NCI-H774 (cell line): ENCODE data around the gene RAB7B.
A peak's percentile ranks its signal among the peaks of the same experiment; 100 is the strongest.
"Not testable (repeated sequence)": the region's sequence is repeated elsewhere in the genome, so short reads cannot be mapped to it uniquely, and the experiment has no call there.

Experiments used
- DNase-seq: peaks from one replicate; lab custom pipeline; 2025; lab: John Stamatoyannopoulos, UW

RAB7B gene

DNA sequence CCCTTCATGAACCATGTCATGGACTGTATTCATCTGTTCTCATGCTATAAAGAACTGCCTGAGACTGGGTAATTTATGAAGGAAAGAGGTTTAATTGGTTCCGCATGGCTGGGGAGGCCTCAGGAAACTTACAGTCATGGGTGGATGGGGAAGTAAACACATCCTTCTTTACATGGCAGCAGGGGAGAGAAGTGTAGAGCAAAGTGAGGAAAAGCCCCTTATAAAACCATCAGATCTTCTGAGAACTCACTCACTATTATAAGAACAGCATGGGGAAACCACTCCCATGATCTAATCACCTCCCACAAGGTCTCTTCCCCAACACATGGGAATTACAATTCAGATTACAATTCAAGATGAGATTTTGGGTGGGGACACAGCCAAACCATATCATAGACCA is 6.6 kb downstream of the RAB7B start:
- DNase-seq, result not testable (repeated sequence)

- no peak for DNase-seq
These were observed 8.8 kb downstream of the RAB7B start for GRCh38 chr1:205994346-205994745.

DNA sequence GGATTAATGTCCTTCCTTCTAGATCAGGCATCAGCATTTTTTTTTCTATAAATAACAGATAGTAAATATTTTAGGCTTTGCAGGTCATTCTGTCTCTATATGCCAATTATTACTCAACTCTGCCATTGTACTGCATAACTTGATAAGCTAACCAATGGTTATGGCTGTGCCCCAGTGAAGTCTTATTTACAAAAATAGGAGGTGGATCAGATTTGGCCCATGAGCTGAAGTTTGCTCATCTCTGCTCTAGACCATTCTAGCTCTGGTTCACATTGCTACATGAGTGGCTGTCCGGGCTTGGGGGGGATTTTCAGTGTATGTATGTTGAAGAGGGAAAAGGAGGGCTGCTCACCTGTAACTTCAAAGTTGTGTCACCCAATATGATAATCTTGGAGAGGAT is 10.1 kb downstream of the RAB7B start:
- no peak for DNase-seq

DNA sequence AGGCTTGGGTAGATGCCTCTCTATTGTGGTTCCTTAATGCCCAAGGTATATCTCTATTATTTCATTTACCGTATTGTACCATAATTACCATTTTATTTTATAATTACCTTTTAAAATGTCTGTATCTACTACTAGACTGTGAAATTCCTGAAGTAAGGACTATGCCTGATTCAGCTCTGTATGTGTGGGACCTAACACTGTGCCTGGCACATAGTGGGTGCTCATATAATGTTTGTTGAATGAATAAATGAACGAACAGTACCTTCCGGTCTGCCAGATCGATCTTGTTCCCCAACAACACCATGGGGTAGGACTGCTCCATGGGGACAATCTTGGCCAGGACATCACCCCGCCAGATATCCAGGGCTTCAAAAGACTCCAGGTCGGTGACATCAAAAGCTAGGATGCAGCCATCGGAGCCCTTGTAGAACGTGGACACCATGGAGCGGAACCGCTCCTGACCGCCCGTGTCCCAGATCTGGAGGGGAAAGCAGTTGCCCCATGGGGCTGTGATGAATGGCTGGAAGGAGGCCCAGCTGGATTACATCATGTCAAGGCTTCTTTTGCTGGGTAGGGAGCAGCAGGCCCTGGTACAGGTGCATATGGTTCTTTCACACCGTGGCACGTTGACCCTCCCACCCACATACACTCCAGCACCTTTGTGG is 10.8 kb downstream of the RAB7B start:
- no peak for DNase-seq

DNA sequence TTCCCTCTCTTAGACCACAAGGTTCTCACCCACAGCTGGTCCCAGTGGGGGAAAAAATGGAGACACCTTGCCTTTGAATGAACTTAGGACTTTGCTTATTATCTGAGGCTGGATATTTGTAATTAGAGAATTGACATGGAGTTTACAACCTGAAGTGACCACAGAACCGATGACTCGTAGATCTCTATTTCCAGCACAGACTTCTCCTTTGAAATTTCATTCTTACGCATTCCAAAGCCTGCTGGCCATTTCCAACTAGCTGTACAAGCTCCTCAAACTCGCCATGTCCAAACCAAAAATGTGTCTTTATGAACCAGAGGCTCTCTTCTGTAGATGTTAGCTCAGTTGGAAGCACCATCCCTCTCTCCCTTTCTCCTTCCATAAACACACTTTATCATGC is 12.0 kb downstream of the RAB7B start:
- no peak for DNase-seq

DNA sequence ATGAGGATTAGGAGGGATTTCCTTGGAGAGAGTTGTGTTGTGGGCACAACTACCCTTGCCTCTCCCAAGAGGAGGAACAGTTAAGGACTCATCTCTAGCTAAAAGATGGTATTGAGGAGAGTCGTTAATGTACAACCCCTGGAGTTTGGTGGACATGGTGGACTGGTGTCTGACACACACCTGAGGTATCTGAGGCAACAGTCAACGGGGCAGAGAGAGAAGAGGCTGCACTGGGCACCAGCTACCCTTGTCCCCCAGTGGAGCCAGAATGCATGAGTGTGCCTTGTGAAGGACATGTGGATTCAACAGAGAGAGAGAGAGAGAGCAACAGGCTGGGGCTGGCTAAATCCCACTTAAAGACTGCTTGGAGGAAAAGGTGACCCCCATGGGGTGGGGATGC is 13.0 kb downstream of the RAB7B start:
- no peak for DNase-seq

DNA sequence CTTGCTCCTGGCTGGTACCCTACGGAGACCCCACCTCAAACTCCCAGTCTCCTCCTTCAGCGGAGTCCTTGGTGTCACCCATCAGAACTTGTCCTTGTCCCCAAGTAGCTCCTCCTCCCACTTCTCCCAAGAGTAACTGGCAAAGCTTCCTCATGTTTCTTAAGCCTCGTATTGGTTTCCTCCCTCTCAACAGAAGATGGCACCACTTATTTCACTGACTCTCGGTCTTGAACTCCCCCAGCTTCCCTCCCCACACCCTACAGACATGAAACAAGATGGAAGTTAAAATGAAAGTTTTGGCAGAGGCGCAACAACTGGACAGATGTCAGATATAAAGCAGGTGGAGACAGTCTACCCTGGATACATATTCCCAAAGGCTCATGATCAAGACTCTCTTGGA is 13.4 kb downstream of the RAB7B start:
- DNase-seq, result no peak

DNA sequence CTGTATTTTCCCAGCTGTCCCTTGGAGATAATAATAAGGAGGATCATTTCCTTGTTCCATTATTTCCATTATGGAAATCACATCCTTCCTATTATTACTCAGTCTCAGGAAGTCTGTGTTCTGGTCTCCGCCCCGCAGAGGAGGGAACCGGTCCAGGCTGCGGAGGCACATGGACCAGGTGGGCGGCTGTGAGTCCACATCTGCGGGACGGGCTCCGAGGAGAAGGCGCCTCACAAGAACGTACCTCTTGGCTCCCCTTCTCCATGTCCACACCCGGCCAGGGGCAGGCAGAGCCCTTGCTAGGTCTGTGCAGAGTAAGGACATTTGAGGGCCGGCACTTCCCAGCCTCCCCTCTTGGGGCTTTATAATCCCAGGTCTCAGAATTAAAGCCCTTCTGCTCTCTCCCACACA is 14.6 kb downstream of the RAB7B start:
- no peak for DNase-seq

GRCh38 chr1:205986861-205987260 is 16.3 kb downstream of the RAB7B start:
- DNase-seq, result no peak

DNA sequence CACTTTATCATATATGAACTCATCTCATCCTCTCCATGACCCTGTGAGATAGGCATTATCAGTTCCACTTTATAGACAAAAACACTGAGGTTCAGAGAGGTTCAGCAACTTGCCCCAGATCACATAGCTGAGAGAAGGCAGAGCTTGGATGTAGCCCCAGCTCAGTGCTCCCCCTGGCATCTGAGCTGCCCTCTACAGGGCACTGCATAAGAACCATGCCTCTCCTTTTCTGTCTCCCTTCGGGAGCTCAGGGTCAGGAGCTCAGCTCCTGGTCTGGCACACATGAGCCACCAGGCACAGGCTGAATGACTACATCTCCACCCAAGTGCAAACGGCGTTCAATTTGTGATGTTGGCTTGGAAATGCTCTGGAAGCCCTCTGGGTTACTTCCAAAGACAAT is 16.9 kb downstream of the RAB7B start:
- no peak for DNase-seq

- no peak for DNase-seq
These were observed 17.7 kb downstream of the RAB7B start for GRCh38 chr1:205985330-205986005.

DNA sequence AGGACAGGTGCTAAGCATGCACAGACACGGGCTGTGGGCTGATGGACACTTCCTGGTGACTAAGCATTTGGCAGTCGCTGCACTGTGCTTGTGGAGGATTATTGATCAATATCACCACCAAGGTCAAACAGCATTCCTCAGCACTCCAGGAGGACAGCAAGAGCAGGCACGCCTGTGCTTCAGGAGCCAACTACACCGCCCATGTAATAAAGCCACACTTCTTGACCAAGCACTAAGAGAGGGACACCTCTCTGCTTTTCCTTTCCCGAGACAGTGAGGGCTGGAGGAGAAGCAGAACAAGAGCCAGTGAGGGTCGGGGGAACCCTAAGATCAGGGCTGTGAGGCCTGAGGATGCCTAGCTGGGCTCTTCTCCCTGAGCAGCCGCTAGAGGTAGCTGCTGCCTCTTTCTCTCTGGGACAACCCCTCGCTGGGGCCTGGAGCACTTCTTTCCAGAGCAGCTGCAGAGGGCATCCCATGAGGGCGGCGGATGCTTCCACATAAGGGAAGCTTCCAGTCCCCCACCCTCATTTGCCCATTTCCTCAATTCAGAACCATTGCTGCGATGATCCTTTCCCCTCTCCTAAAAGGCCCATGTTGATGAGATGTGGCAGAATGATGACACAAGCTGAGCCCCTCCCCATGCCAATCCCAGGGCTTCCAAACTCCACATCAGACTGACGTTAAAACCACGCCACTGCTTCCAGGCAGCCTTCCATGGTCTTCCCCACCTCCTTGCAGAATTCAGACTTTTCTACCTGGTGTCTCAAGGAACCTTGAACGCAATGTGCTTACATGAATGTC is 19.1 kb downstream of the RAB7B start:
- peak; percentile 16 for DNase-seq

DNA sequence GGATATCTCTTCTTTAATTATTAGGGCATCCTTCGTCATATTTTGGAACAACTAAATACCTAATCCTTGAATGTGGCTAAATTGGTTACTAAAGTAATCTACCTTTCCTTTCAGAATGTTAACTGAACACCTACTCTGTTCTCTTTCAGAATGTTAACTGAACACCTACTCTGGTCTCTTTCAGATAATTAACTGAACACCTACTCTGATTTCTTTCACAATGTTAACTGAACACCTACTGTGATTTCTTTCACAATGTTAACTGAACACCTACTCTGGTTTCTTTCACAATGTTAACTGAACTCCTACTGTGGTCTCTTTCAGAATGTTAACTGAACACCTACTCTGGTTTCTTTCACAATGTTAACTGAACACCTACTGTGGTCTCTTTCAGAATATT is 21.9 kb downstream of the RAB7B start:
- no peak for DNase-seq

GRCh38 chr1:205980237-205980870 is 22.8 kb downstream of the RAB7B start:
- no peak for DNase-seq

- DNase-seq, result no peak
These were observed 23.9 kb downstream of the RAB7B start for GRCh38 chr1:205979301-205979700.

GRCh38 chr1:205978676-205979075 is 24.5 kb downstream of the RAB7B start:
- DNase-seq, result no peak

DNA sequence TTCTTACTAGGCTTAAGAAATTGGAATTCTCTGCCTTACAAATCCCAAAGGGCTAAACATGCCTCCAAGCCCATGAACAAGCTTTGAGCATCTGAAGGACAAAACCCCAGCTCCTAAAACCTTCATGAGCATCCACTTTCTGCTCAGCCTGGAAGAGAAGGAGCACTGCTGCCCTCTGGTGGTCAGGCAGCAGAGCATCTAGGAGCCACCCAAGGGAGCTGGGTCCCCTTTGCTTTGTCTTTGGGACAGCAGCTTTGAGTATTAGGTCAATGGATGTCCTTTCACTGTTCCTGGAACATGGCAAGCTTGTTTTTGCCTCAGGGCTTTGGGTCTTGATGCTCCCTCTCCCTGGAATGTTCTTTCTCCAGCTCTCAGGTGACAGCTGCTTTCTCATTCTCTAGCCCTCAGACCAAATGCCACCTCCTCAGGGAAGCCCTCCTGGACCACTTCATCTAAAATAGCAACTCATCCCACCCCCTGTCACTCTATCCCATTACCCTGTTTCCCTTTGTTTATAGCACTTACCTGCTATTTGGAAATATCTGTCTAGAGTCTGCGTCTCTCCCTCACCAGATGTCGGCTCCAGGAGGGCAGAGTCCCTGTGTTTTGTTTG is 25.7 kb downstream of the RAB7B start:
- DNase-seq, result peak; percentile 67

GRCh38 chr1:205976708-205977401 is 26.3 kb downstream of the RAB7B start:
- no peak for DNase-seq

DNA sequence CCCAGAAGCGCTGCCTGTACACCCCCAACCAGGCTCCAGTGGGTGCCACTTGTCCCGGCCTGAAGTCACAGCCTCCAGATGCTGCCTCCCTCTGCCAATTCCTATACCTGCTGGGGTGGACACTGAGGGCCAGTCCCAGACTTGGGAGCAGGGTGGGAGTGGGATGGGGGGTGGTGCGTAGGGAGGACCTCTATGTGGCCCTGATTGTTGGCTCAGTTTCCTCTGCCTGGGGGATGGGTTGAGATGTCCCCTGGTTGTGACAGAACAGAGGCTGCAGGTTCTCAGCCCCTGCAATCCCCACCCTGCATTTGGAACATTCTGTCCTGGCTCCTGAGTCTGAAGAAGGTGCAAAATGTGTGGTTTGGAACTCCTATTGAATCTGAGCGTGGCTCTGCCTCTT is 27.2 kb downstream of the RAB7B start:
- no peak for DNase-seq

DNA sequence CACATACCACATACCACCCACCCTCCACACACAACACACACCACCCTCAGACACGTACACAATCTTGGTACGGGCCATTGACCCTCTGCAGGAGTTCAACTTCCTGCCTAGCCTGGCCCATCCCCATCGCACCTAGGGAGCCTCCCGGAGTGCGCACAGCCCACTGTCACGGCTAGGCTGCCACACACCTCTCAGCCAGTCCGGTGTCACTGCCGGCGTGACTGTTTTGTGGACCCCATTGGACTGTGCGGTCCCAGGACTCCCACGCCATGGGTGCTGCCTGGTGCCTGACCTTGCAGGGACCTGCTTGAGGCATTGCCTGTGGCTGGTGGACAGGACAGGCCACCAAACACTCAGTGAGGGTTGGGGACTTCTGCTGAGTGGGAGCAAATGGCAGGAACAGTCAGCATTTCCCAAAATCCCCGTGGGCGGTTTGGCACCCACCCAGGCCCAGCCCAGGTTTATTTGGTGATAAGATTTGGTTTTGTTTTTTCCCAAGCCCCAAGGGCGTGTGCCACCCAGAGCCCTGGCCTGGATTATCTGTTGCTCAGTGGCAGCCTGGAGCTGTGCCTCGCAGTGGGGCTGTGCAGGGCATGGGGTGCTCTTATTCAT is 27.7 kb downstream of the RAB7B start:
- DNase-seq, result no peak

DNA sequence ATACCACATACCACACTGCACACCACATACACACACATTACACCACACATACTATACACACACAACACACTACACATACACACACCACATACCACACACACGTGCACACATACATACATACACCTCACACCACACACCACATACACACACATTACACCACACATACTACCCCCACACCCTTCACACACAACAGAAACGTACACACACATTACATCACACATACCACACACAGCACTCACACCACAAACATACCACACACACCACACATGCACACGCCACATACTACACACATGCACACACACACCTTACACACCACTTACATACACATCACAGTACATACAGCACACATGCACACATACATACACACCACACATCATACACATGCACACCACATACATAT is 28.5 kb downstream of the RAB7B start:
- DNase-seq, result no peak
